HS-5 (cell line): ENCODE data around the gene DENND4C.
A peak's percentile ranks its signal among the peaks of the same experiment; 100 is the strongest.
"Not testable (repeated sequence)": the region's sequence is repeated elsewhere in the genome, so short reads cannot be mapped to it uniquely, and the experiment has no call there.

Experiments
- DNase-seq: peaks from one replicate; pipeline ENCODE4 v3.0.0-alpha.2; 2012; ENCODE audit warnings: low read depth

The DENND4C gene

DNA sequence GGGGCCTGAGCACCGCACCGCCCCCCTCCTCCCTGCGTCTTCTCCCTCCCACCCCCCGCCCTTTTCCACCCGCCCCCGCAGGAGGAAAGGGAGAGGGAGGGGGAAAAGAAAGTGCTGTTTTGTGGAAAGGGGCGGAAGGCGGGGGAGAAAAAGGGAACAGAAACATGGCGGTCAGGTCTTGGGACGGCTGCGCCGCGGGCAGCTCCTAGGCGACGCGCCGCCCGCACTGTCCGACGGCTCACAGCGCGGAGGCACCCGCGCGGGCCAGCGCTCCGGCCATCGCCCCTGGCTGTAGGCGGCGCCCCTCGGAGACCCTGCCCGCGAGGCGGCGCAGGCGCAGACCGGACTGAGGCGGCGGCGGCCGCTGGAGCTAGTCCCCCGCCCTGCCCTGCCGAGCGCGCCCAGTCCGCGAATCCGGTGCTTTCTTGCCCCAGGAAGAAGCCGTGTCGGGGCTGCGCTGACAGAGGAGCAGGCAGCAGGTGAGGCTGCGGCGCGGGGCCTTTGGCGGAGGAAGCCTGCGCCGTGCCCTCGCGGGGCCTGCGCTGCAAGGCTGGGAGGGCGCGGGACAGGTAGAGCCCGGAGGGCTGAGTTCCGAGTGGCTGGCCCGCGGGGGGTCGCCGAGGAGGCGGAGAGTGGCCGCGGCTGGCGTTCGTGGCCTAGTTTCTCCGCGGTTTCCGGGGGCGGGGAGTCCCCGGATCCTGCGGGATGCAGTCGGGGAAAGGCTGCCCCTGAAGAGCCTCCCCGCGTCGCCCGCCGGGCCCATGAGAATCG, at the start of gene DENND4C:
Gene DENND4C (plus strand): TSS at position 339 of the 771 bp plus-strand sequence. CDS start 45,482 bp downstream, outside the sequence.
- DNase-seq, result no peak

DNA sequence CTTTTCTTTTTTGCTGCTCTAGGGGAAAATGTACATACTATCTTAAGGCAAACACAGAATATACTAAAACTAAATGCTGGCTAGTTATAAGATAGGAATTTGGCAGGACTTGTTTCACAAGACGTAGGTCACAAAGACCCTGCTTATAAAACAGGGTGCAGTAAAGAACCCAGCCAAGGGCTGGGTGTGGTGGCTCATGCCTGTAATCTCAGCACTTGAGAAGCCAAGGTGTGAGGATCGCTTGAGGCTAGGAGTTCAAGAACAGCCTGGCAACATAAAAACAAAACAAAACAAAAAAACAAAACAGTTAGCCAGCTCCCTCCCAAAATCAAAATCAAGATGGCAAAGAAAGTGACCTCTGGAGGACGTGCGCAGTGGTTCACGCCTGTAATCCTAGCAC, 49.5 kb upstream of the DENND4C start:
- DNase-seq, result no peak

DNA sequence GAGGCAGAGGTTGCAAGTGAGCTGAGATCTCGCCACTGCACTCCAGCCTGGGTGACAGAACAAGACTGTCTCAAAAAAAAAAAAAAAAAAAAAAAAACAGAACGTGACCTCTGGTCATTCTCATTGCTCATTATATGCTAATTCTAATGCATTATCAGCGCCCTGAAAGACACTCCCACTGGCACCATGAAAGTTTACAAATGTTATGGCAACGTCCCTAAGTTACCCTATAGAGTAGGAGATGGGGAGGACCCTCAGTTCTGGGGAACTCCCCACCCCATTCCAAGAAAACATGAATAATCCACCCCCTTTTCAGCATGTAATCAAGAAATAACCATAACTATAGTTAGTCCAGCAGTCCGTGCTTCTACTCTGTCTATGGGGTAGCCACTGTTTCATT, 48.9 kb upstream of the DENND4C start:
- DNase-seq, result no peak

DNA sequence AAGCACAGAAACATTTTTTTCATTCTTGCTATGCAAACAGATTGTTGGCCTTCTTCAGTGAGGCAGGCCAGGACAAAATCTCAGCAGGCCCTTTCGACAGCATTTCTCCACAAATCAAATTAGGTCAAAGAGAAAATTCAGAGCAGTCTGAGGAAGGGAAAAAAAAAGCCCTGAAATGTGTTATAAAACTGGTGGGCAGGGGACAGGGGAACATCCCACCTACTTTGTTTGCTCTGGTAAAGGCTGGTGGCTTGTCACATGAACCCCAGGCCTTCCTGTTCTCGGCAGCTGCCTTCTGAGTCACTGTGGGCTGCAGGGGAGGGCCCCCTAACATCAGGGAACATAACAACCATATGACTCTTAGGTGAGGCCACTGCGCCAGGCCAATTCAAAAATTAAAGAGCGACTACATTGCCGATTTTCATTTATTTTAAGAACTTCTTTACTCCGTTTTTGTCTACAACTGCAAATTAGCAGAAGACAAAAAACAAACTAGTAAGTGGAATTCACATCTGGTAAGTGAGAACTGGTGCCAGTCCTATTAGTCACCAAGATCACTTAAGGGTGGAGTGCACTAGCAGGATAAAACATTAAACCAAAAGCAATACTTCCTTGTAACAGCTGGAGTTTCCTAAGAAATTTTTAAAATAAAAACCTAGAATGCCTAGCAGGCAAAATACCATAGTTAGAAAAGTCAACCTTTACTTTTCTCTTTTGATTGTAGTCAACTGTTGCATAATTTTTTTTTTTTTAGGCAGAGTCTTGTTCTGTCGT, 46.2 kb upstream of the DENND4C start:
- DNase-seq, result peak; percentile 79

DNA sequence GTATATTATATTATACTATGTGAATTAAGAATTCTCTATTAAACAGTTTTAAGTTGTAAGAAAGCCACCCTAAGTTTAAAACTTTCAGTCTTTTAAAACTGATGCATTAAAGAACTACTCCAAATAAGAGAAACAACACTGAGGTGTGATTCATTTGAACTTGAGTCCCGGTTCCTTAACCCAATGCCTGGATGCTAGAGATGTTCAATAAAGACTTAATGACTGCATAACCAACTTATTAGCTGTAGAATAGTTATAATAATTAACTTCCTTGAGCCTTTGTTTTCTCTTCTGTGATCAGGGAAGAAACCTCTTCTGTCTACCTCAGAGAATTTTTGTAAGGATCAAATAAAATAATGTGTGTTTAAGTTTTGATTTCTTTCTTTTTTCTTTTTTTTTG, 45.3 kb upstream of the DENND4C start:
- no peak for DNase-seq

- no peak for DNase-seq
Observed at GRCh38 chr9:19186232-19186631, 44.3 kb upstream of the DENND4C start.

GRCh38 chr9:19188771-19189170, 41.7 kb upstream of the DENND4C start:
- DNase-seq, result no peak

DNA sequence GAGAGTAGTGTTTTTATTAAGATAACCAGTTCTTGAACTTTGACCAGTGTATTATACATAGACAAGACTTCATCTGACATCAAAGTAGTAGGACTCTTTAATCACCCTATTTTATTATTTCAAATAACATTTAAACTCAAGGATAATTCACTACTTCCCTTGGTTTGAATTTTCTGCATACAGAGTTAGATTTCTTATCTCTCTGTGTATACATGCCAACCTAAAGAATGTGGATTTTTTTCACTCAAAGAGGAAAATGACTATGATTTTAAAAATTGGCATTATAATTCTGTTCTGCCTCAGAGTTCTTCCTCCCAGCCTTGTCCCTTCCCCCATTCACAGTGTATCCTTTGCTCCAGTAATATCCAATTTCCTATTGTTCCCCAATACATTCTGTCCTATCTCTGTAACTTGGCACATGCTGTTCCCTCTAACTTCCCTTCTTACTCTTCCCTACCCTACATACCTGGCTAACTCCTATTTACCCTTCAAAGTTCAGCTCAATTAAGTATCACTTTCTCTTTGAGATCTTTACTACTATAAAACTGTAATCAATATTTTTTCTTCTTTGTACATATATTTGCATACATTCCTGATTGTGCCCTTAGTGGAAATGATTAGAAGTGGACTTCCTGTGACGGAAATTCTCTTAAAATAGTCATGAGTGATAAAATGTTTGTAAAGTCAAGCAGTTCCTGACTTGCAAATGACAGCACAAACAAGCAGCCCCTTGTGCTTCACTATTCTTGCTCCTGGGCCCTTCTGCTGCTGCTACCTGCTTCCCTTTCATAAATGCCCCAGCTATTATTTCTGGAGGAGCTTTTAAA, 38.1 kb upstream of the DENND4C start:
- DNase-seq, result no peak

- no peak for DNase-seq
Observed at GRCh38 chr9:19193029-19193324, 37.5 kb upstream of the DENND4C start.

DNA sequence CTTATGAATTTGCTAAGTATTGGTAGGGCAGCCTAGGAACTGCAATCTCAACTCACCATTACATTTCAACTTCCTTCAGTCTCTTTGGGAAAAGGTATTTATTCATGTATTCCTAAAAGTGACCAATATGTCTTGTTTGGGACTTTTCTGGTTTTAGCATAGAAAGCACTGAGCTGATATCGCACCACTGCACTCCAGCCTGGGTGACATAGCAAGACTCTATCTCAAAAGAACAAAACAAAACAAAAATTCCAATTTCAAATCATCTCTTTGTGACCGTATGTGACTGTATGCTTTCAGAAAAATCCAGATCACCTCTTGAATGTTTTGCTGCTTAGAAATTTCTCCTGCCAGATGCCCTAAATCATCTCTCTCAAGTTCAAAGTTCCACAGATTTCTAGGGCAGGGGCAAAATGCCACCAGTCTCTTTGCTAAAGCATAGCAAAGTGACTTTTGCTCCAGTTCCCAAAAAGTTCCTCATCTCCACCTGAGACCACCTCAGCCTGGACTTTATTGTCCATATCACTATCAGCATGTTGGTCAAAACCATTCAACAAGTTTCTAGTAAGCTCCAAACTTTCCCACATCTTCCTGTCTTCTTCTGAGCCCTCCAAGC, 37.0 kb upstream of the DENND4C start:
- not testable (repeated sequence) for DNase-seq

DNA sequence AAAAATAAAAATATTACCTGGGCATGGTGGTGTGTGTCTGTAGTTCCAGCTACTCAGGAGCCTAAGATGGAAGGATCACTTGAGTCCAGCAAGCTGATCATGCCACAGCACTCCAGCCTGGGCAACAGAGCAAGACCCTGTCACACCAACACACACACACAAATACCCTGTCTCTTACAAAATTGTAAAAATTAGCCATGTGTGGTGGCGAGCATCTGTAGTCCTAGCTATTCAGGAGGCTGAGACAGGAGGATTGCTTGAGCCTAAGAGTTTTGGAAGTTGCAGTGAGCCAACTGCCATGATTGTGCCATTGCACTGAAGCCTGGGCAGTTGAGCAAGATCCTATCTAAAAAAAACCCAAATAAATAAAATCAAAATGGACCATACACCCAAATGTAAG, 32.1 kb upstream of the DENND4C start:
- no peak for DNase-seq

GRCh38 chr9:19199012-19199411, 31.5 kb upstream of the DENND4C start:
- DNase-seq, result no peak

DNA sequence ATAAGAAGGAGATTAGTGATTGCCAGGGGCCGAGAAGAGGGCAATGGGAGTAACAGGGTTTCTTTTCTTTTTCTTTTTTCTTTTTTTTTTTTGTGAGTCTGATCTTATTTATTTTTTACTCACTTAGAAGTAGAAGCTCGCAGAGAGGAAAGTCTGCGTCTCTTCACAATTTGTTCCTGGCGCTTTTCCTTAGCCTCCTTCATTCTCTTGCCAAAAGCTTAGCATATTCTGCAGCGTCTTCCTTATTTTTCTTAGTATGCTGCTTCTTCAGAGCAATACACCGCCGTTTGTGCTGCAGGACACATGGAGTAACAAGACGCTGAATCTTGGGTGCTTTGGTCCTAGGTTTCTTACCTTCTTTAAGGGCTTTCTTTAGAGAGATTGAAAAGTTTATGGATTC, 30.3 kb upstream of the DENND4C start:
- no peak for DNase-seq

- no peak for DNase-seq
Observed at GRCh38 chr9:19201899-19202891, 28.3 kb upstream of the DENND4C start.

GRCh38 chr9:19203058-19203457, 27.4 kb upstream of the DENND4C start:
- no peak for DNase-seq

- no peak for DNase-seq
Observed at GRCh38 chr9:19208653-19209052, 21.8 kb upstream of the DENND4C start.

- DNase-seq, result no peak
Observed at GRCh38 chr9:19209188-19209587, 21.3 kb upstream of the DENND4C start.

GRCh38 chr9:19213823-19214222, 16.7 kb upstream of the DENND4C start:
- DNase-seq, result no peak

DNA sequence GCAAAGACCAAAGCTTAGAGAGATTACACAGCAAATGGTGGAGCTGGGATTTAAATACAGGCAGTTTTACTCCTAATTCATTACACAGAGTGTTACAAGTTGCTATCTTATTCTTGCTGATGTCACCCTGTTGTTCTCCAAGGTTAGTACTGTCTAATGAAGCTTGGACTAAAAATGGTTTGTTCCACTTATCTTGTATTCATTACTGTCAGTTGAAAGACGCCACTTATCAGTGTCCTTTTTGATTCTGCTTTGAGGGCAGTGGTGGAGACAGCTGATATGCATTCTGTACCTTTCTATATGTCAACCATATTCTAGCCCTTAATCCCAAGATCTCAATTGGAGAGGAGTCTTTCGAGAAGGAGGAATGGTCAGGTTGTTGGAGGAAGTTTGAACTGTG, 14.0 kb upstream of the DENND4C start:
- no peak for DNase-seq

DNA sequence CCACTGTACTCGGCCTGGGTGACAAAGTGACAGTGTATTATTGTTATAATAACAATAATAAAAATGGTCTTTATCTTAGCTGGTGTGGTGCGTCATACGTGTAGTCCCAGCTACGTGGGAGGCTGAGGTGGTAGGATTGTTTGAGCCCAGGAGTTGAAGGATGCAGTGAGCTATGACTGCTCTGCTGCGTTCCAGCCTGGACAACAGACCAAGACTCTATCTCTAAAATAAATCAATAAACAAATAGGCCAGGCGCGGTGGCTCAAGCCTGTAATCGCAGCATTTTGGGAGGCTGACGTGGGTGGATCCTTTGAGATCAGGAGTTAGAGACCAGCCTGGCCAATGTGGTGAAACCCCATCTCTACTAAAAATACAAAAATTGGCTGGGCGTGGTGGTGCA, 9.2 kb upstream of the DENND4C start:
- DNase-seq, result no peak

DNA sequence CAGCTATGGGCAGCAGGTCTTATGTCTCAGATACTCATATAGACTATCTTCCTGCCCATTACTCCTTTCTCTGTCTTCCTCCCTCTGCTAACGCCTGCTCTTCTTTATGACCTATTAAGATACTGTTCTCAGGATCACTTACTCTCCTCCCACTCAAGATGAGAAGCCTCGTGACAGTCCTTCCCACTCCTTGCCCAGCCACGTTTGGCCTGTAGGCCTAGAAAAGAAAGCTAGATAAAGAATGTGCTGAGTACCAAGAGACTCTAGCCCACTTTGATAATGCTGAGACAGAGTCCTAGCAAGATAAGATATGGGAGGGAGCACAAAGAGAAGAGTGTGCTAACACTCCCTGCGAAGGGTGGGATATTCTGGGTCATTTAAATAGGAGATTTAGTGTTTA, 6.8 kb upstream of the DENND4C start:
- no peak for DNase-seq
